HG02970 (cell line): ENCODE data around the gene INTS3.

ENCODE experiments used
- ATAC-seq: cut with Tn5 transposase; IDR thresholded peaks from one replicate; pipeline ENCODE4 v1.9.1; 2021; ENCODE audit warnings: mild to moderate bottlenecking, moderate library complexity, moderate number of reproducible peaks; ENCODE audit not compliant: unreplicated experiment, low FRiP score

Gene INTS3, protein sequence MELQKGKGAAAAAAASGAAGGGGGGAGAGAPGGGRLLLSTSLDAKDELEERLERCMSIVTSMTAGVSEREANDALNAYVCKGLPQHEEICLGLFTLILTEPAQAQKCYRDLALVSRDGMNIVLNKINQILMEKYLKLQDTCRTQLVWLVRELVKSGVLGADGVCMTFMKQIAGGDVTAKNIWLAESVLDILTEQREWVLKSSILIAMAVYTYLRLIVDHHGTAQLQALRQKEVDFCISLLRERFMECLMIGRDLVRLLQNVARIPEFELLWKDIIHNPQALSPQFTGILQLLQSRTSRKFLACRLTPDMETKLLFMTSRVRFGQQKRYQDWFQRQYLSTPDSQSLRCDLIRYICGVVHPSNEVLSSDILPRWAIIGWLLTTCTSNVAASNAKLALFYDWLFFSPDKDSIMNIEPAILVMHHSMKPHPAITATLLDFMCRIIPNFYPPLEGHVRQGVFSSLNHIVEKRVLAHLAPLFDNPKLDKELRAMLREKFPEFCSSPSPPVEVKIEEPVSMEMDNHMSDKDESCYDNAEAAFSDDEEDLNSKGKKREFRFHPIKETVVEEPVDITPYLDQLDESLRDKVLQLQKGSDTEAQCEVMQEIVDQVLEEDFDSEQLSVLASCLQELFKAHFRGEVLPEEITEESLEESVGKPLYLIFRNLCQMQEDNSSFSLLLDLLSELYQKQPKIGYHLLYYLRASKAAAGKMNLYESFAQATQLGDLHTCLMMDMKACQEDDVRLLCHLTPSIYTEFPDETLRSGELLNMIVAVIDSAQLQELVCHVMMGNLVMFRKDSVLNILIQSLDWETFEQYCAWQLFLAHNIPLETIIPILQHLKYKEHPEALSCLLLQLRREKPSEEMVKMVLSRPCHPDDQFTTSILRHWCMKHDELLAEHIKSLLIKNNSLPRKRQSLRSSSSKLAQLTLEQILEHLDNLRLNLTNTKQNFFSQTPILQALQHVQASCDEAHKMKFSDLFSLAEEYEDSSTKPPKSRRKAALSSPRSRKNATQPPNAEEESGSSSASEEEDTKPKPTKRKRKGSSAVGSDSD

DNA sequence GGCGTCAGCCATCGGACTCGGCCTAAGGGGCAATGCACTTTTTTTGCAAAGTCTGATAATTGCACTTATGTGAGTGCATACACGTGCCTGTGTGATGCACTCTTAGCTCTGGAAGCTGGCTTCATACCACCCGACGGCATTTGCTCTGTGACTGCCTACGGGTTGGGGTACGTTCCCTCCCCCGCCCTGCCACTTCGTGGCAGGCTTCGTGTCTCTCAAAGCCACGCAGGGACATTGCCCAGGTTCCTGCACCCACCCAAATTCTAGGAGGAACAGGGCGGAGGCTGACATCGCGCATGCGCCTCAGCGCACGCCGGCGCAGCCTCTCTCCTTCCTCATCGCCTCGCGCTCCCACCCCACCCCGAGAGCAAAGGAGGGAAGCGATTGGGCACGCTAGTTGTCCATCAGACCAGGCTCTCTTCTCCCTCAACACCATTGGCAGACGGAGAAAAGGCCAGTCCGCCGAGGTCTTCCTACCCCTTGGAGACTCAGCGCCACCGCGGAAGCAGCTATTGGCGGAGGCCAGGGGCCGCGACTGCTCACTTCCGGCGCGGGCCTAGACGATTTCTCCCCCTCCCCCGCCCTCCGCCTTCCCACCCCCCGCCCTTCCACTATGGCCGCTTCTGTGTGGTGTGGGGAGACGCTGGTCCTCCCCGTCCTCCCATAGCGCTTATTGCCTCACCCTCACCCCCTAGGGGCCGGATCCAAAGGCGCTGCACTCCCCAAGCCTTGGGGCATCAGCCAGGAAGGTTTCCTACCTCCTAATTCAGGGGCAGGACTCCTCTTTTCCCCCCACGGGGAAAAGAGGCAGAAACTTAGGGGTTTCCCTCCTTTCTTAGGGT, at the start of gene INTS3:
Gene INTS3, plus strand, starts transcription at position 588 of the 842 bp plus-strand sequence. CDS start 585 bp downstream, outside the sequence.
- peak; percentile 90 for ATAC-seq

DNA sequence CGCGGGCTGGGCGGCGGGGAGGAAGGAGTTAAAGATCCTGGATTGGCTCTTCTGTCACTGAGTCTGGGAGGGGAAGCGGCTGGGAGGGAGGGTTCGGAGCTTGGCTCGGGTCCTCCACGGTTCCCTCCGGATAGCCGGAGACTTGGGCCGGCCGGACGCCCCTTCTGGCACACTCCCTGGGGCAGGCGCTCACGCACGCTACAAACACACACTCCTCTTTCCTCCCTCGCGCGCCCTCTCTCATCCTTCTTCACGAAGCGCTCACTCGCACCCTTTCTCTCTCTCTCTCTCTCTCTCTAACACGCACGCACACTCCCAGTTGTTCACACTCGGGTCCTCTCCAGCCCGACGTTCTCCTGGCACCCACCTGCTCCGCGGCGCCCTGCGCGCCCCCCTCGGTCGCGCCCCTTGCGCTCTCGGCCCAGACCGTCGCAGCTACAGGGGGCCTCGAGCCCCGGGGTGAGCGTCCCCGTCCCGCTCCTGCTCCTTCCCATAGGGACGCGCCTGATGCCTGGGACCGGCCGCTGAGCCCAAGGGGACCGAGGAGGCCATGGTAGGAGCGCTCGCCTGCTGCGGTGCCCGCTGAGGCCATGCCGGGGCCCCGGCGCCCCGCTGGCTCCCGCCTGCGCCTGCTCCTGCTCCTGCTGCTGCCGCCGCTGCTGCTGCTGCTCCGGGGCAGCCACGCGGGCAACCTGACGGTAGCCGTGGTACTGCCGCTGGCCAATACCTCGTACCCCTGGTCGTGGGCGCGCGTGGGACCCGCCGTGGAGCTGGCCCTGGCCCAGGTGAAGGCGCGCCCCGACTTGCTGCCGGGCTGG, 49.1 kb upstream of the INTS3 start, which contains the start of gene NPR1:
Gene NPR1, plus strand, starts transcription at position 170 of the 818 bp plus-strand sequence. Its CDS starts 421 bp downstream, at position 591.
- ATAC-seq = no peak

DNA sequence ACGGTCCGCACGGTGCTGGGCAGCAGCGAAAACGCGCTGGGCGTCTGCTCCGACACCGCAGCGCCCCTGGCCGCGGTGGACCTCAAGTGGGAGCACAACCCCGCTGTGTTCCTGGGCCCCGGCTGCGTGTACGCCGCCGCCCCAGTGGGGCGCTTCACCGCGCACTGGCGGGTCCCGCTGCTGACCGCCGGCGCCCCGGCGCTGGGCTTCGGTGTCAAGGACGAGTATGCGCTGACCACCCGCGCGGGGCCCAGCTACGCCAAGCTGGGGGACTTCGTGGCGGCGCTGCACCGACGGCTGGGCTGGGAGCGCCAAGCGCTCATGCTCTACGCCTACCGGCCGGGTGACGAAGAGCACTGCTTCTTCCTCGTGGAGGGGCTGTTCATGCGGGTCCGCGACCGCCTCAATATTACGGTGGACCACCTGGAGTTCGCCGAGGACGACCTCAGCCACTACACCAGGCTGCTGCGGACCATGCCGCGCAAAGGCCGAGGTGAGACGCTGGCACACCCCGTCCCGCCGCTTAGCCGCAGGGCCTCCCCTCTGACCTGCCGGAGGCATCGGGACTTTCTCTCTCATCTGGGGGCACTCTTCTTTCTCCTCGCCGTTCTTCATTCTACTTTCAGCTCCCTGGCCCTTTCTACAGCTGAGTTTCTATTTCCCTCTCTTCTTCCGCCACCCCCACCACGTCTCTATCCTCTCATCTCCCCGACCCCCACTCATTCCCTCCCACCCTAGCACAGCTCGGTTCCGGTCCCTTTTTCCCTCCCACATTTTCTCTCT, 48.3 kb upstream of the INTS3 start:
- ATAC-seq = no peak

DNA sequence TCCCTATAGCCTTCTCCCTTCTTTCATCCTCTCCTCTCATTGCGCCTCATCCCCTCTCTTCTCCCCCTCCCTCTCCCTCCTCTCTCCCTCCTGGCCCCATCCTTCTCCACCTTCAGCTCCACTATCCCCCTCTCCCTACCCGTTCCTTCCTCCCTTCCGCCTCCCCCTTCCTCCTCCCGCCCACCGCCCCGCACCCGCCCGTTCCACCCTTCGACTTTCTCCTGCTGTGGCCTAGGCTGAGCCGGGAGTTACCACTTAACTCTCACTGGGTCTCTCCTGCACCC, 47.8 kb upstream of the INTS3 start:
- no peak for ATAC-seq

DNA sequence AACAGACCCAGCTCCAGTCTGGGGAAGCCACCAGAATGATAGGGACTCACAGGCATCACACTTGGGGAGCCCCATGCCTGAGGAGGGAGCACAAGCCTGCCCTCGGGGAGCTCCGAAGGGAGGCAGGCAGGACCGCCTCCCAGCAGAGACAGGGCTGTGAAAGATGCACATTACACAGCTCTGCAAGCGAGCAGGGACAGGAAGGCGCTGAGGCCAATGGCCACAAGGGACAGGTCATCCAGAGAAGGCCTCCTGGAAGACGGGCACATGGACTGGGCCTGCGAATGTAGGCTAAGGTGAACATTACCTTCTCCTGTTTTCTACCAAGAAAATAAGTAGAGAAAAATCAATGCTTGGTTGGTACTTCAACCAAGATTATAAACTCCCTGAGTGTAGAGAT, 45.1 kb upstream of the INTS3 start:
- ATAC-seq = no peak

DNA sequence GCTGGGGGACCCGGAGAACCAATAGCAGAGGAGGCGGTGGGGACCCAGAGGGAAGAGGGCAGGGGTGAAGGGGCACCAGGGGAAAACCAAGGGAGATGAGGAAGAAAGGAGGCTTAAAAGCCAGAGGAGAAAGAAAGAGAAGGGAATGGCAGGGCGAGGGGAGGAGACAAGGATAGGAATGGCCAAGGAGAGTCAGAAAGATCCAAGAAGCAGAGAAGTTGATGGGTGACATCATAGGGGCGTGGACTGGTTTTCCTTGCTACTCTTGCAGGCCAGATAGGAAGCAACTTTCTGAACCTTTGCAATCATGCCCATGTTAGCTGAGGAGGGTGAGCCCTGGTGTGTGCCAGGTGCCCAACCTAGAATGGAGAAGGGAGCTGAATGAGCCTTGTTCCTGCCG, 44.0 kb upstream of the INTS3 start:
- no peak for ATAC-seq

DNA sequence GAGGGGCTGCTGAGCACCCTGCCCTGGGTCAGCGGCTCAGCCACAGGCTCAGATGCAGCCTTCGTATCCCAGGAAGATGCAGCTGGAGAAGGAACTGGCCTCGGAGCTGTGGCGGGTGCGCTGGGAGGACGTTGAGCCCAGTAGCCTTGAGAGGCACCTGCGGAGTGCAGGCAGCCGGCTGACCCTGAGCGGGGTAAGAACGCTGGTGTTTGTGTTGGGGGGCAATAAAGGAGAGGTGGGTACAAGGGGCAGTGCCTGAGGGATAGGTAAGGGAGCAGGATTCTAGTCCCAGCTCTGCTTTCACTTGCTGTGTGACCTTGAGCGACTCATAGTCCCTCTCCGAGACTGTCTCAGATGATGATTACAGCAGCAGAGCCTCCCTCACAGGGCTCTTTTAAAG, 43.0 kb upstream of the INTS3 start:
- no peak for ATAC-seq

DNA sequence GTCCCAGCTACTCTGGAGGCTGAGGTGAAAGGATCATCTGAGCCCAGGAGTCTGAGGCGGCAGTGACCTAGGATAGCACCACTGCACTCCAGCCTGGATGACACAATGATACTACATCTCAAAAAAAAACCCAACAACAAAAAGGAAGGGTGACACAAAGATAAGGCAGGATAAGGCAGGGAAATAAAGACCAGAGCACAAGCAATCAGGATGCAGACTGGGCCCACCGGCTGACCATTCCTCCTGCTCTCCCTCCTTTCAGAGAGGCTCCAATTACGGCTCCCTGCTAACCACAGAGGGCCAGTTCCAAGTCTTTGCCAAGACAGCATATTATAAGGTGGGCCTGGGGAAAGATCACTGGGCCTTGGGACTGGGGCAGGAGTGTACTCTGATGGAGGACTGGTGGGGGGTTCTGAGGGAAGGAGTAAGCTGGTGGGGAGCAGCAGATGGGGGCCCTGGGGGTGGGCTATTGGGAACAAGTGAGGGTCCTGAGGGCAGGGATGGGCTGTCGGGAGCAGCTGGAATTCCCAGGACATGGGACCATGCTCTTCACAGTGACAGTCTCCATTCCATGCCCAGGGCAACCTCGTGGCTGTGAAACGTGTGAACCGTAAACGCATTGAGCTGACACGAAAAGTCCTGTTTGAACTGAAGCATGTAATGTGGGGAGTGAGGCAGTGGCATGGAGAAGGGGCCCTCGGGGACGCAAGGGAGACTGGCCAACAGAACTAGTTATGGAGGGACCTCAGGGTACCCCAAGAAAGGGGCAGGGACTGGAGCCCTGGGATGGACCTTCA, 42.1 kb upstream of the INTS3 start:
- no peak for ATAC-seq

DNA sequence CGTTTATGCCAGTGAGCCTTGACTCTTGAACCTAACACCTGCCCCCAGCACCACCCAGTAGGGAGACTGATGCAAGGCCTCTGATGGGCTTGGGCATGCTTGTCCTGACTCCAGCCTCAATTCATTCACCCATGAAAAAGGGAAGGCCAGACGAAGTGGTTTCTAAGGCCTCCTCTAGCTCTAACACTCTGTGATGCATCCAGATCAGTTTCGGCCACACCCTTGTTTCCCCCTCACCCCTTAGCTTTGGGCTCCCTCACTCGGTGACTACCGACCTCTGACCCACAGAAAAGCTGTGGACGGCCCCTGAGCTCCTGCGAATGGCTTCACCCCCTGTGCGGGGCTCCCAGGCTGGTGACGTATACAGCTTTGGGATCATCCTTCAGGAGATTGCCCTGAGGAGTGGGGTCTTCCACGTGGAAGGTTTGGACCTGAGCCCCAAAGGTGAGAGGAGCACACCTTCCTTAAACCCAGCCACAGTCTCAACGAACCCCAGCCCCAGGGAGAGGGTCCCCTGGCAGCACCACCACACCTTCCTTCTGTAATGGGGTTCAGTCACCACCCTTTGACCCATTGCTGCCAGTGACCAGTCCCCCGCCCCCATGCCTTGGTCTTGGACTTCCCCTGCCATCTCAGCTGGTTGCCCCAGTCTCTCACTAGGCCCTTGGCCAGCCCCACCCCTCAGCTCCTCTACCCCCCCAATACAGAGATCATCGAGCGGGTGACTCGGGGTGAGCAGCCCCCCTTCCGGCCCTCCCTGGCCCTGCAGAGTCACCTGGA, 40.3 kb upstream of the INTS3 start:
- ATAC-seq = no peak

DNA sequence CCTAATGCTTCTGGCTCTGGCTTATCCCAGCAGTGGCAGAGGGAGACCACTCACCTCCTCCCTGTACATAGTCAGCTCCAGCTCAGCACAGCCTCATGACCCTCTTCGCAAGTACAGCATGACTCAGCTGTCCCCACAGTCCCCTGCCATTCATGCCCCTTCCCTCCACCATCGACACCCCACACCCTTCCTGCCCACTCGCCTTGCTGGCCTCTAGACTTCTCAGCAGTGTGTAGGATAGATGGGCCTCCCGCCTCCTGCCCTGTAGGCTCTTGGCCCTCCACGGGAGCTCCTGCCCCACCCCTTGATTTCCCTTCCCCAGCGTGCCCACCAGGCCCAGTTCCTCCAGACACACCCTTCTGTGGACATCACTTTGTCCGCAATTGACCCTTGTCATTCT, 39.6 kb upstream of the INTS3 start:
- no peak for ATAC-seq

DNA sequence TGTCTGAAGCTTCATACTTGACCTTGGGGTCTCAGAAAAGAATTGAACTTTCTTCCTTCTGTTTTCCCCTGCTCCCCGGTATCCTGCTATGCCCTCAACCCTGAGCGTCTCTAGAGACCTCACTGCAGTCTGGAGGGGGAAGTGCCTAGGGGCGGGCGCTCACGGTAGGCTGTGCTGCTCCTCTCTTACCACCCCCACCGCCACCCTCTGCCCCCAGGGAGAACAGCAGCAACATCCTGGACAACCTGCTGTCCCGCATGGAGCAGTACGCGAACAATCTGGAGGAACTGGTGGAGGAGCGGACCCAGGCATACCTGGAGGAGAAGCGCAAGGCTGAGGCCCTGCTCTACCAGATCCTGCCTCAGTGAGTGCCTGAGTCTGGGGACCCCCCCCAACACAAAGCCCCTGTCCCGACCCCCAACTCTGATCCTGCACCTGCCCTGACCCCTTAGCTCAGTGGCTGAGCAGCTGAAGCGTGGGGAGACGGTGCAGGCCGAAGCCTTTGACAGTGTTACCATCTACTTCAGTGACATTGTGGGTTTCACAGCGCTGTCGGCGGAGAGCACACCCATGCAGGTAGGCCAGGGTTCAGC, 39.0 kb upstream of the INTS3 start:
- no peak for ATAC-seq

DNA sequence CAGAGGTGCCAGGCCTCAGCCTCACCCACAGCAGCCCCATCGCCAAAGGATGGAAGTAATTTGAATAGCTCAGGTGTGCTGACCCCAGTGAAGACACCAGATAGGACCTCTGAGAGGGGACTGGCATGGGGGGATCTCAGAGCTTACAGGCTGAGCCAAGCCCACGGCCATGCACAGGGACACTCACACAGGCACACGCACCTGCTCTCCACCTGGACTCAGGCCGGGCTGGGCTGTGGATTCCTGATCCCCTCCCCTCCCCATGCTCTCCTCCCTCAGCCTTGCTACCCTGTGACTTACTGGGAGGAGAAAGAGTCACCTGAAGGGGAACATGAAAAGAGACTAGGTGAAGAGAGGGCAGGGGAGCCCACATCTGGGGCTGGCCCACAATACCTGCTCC, 34.4 kb upstream of the INTS3 start:
- no peak for ATAC-seq

DNA sequence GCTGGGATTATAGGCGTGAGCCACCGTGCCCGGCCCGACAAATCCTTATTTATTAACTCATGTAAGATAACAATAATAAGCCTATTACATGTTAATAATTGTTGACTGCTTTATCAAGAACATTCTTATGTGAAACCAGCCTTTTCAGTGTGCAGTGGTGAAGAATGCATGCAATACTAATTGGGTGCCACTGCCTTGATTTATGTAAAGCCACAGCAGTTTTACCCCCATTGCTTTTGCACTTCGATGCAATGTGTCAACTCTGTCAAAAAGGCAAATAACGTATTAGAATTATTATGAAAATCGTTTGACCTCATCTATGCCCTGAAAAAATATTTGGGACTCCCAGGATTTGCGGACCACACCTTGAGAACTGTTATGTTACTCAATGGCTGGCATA, 31.1 kb upstream of the INTS3 start:
- ATAC-seq = no peak

DNA sequence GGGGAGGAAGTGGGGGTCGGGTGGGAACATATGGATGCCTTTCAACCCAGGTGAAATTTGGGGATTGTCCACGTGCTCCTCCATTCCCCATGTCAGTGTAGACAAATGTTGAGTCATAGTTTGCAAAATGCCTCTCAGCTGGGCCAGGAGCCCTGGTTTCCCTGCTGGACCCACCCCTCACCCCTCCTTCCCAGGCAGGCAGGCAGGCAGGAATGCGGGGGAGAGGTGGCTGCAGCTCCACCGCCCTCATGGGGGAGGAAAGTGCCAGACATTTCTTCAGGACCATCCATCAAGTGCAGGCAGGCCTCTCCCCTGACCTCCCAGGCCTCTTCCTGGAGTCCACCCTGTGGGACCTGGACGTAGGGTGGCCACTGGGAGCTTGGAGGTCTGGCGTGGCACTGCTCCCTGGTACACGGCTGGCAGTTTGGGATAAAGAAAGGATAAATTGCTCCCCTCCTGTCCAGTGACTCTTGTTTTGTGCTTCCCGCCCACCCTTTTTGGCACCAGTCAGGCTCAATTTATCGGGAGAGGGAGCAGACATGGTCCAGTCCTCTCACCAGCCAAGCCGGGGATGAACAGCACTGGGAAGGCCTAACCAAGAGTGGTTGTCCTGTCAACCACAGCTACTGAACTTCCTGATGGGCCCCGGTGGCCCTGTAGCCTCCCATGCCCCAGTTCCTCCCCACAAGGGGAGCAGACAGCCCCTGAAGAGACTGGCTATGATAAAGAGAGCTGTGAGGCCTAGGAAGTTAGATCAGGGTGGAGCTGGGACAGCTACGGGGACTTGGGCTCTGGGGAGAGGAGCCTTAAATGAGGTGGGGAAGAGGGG, 30.4 kb upstream of the INTS3 start:
- no peak for ATAC-seq

DNA sequence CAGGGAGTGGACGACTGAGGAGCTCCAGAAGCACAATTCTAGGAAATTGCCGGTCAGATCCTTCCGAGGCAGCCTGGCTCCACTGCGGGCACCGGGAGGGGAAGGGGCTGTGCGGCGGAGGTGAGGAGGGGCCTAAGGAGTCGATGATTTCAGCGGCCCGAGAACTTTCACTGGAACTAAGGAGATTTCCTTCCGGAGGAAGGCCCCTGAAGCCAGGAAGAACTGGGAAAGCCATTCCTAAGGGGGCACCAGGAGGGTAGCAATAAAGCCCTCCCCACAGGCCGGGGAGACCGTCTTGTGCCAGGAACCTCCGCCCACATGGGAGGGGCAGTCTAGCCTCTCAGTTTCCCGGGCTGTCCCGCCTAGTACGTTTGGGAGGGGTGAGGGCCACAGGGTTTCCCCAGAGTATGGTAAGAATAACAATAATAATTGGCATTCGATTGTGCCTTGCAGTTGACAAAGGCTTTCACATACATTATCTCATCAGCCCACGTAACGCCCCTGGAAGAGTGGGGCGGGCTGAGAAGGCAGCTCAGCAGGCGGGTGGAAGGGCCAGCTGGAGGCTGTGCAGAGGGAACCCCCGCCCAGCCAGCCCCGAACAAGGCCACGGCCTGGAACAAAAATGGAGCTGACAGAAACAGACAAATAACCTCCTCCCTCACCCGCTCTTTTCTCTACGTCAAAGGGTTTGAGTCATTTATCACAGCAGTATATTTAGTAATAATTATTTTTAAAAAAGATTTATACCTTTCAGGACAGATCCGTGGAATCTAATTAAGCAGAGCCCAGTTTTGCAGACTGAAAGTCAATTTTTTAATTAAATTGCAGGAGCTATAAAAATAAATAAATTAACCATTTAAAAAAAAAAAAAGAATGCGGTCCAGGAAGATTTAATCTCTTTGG, 29.6 kb upstream of the INTS3 start:
- no peak for ATAC-seq
